CD14-positive monocyte (primary cell): ENCODE measurements around the gene LRP1. TPM values are rescaled to one million over a fixed set of nuclear protein-coding genes. Genes with fewer than 3 reads are reported as not detected.

ENCODE experiments used
- DNase-seq, 3 donors: peaks; one replicate each; pipeline ENCODE4 v3.0.0-alpha.2; 2011 to 2022
- H2AFZ ChIP-seq: 2 replicates; pipeline ENCODE4 v1.6.0; 2012; ENCODE audit warnings: mild to moderate bottlenecking, low read depth, low read length, inconsistent platforms; ENCODE audit not compliant: insufficient read depth, poor library complexity, severe bottlenecking
- H3K27ac ChIP-seq, 2 donors: 1 replicate in 1 of 2; 2 replicates in 1 of 2; pipeline ENCODE4 v1.5.1; 2012 to 2013; ENCODE audit warnings: low read length in 2 of 2, control low read depth in 1 of 2, inconsistent platforms in 1 of 2, low read depth in 1 of 2, mild to moderate bottlenecking in 1 of 2
- H3K27me3 ChIP-seq, 2 donors: one replicate each; pipeline versions ENCODE4 v1.6.0 to v1.6.1; 2011 to 2013; ENCODE audit warnings: low read length in 2 of 2; ENCODE audit not compliant: control insufficient read depth in 2 of 2, insufficient read depth in 2 of 2
- H3K36me3 ChIP-seq, 2 donors: replicated peaks in 1 of 2; 1 replicate in 1 of 2; 2 replicates in 1 of 2; pipeline versions ENCODE4 v1.5.1 to v1.6.1; 2012 to 2013; ENCODE audit warnings: low read length in 2 of 2, control low read depth in 1 of 2, inconsistent platforms in 1 of 2, mild to moderate bottlenecking in 1 of 2; ENCODE audit not compliant: insufficient read depth in 2 of 2, control insufficient read depth in 1 of 2
- H3K4me1 ChIP-seq, 2 donors: 1 replicate in 1 of 2; 2 replicates in 1 of 2; pipeline versions ENCODE4 v1.5.1 to v1.6.1; 2012 to 2013; ENCODE audit warnings: low read length in 2 of 2, control low read depth in 1 of 2, inconsistent platforms in 1 of 2, mild to moderate bottlenecking in 1 of 2, moderate library complexity in 1 of 2; ENCODE audit not compliant: insufficient read depth in 2 of 2, control insufficient read depth in 1 of 2
- H3K4me2 ChIP-seq: replicated peaks from 2 replicates; pipeline ENCODE3; 2012; ENCODE audit warnings: low read length, moderate library complexity, mild to moderate bottlenecking; ENCODE audit not compliant: poor library complexity, severe bottlenecking; ENCODE audit errors: extremely low read depth
- H3K4me3 ChIP-seq, 3 experiments: fragments of 200-600 bp in 1 of 3; sonication (generic) in 1 of 3; replicated peaks in 1 of 3; 1 replicate in 2 of 3; 2 replicates in 1 of 3; pipeline ENCODE4 v1.5.1; 2011 to 2013; ENCODE audit warnings: low read length in 3 of 3, mild to moderate bottlenecking in 3 of 3, control low read depth in 2 of 3, low read depth in 2 of 3, inconsistent platforms in 1 of 3, moderate library complexity in 1 of 3
- H3K79me2 ChIP-seq: 2 replicates; pipeline ENCODE4 v1.6.0; 2012; ENCODE audit warnings: mild to moderate bottlenecking, control low read depth, inconsistent platforms, low read length, moderate library complexity; ENCODE audit not compliant: insufficient read depth
- H3K9ac ChIP-seq: 2 replicates; pipeline ENCODE4 v1.6.0; 2017; ENCODE audit warnings: low read length, mild to moderate bottlenecking; ENCODE audit not compliant: insufficient read depth, poor library complexity, severe bottlenecking
- H3K9me3 ChIP-seq, 2 donors: replicated peaks in 1 of 2; 1 replicate in 1 of 2; 2 replicates in 1 of 2; pipeline versions ENCODE4 v1.5.1 to v1.6.1; 2012 to 2013; ENCODE audit warnings: low read length in 2 of 2, control low read depth in 1 of 2; ENCODE audit not compliant: control insufficient read depth in 1 of 2, insufficient read depth in 1 of 2
- H4K20me1 ChIP-seq: 2 replicates; pipeline ENCODE4 v1.6.0; 2012; ENCODE audit warnings: mild to moderate bottlenecking, low read length, control low read depth, moderate library complexity; ENCODE audit not compliant: insufficient read depth
- H3K27ac Mint-ChIP-seq, 7 donors: one replicate each; pipeline ENCODE4 v1.8.0; 2020; ENCODE audit warnings: mild to moderate bottlenecking in 7 of 7, mixed read lengths in 7 of 7, moderate library complexity in 6 of 7, inconsistent platforms in 2 of 7
- H3K27me3 Mint-ChIP-seq, 3 donors: one replicate each; pipeline ENCODE4 v1.8.0; 2021 to 2022; ENCODE audit warnings: low read depth in 3 of 3, mild to moderate bottlenecking in 3 of 3, mixed read lengths in 3 of 3, moderate library complexity in 3 of 3, inconsistent platforms in 1 of 3
- H3K36me3 Mint-ChIP-seq, 2 donors: one replicate each; pipeline ENCODE4 v1.8.0; 2020; ENCODE audit warnings: mixed read lengths in 2 of 2, inconsistent platforms in 1 of 2, mild to moderate bottlenecking in 1 of 2
- H3K4me1 Mint-ChIP-seq: one replicate; pipeline ENCODE4 v1.8.0; 2020; ENCODE audit warnings: mild to moderate bottlenecking, mixed read lengths
- H3K4me3 Mint-ChIP-seq, 2 donors: one replicate each; pipeline ENCODE4 v1.8.0; 2020; ENCODE audit warnings: mild to moderate bottlenecking in 2 of 2, mixed read lengths in 2 of 2, moderate library complexity in 1 of 2
- H3K9me3 Mint-ChIP-seq, 7 donors: one replicate each; pipeline ENCODE4 v1.8.0; 2020 to 2022; ENCODE audit warnings: mixed read lengths in 7 of 7, mild to moderate bottlenecking in 6 of 7, moderate library complexity in 6 of 7, inconsistent platforms in 2 of 7
- WGBS: methylation state at CpG from one replicate; pipeline ENCODE4 v1.1.5; 2013; ENCODE audit warnings: missing lambda C conversion rate; ENCODE audit not compliant: insufficient coverage; 5-methylcytosine and 5-hydroxymethylcytosine counted together
- intact Hi-C, 2 donors: fragments of 100-400 bp; cut with micrococcal nuclease; formaldehyde crosslinking; loops; one replicate each; pipeline versions ENCODE4 v1.15.0 to v1.15.1; 2023
- polyA plus RNA-seq, 3 donors: library from polyadenylated mRNA; depleted of rRNA in 1 of 3; unstranded in 2 of 3; stranded (reverse) in 1 of 3; fragments of 300-500 nt in 2 of 3; fragments of >200 nt in 1 of 3; fragmentation: Illumina TruSeq in 2 of 3; gene quantifications; 1 replicate in 2 of 3; 2 replicates in 1 of 3; pipeline ENCODE4 v1.2.3, GENCODE V29; 2012 to 2021
- TF ChIP-seq, protein P1 (sequence below): fragments of 200-600 bp; IDR thresholded peaks from one replicate; pipeline ENCODE4 v1.8.0; 2022; ENCODE audit warnings: antibody characterized with exemption, mild to moderate bottlenecking

Gene LRP1
- polyA plus RNA-seq, 3 donors: 5.5 to 246 (median 10.5) TPM

DNA sequence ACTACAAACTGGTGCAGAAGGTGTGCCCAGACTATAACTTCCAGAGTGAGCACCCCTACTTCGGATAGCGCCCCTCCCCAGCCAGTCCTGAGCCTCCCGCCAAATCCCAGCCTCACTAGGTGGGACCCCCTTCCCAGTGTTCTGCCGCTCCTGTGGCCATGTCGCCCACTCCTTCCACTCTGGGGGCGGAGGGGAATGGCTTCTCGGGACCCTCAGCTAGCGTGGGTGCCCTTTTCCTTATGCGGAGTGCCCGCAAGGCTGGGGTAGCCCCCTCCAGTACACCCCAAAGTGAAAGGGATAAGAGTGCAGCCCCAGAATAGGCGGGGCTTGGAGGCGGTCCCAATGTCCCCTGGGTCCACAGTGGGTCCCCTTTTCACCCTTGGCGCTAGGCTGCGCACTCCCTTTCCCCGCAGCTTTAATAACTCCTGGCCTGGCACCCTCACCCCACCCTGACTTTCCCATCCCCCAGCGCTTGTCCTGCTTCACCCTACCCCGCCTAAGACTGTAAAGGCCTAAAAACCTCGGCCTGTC, 97.5 kb downstream of the LRP1 start:
- intact Hi-C loops: loop anchor here in 1 of 2 donors (2.0 kb wide), 1 partner anchor 13 kb away; no protein-coding TSS in a partner anchor
- H3K4me2 ChIP-seq: peak overlapping the region; percentile 67

DNA sequence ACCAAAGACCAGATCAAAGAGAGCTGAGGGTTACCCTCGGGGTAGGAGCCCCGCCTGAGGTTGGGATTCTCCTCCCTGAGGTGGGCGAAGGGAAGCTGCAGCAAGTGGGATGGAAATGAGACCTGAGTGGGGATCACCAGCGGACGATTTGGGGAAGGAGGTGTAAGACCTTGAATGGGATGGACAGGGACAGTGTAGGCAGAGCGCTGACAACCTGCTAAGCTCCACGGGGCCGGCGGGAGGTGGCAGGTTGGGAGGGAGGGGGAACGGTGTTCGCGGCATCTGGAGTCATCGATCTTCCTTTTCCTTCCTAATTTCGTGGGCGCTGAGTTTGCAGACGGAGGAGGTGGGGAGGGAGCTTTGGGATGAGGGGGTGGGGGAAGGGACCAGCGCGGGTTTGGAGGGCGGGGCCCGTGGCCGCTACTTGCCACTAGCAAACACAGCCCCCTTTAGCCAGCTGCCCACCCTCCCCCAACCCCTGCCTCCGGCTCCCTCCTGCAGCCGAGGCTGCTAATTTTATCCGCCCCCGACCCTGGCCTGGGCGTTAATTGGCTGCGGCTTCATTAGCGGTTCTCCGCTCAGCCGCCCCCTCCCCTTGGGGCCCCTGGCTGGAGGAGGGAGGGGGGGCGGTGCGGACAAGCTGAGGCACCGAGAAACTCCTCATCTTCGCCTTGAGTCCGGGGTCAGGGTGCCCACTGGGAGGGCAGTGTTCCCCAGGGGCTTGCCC, 98.5 kb downstream of the LRP1 start:
- Histone ChIP-seq H3K4me3 (peak overlapping the region in 1 of 3 experiments; percentile 14), H3K27ac (no peak overlapping the region), H3K4me1 (peaks cover 41 to 53% of the 10 kb centered on the region in 2 donors), H3K9ac (no peak overlapping the region), H3K79me2 (peaks cover 22% of the 10 kb centered on the region), H3K4me2 (peak overlapping the region; percentile 30), H4K20me1 (peaks cover 13% of the 10 kb centered on the region), H3K9me3 (peaks cover 0 to 30% of the 10 kb centered on the region in 2 donors), H2AFZ (no peak overlapping the region), H3K27me3 (peaks cover 55 to 62% of the 10 kb centered on the region in 2 donors), H3K36me3 (peaks cover 5 to 8% of the 10 kb centered on the region in 2 donors)
- peaks cover 14 to 30% of the 10 kb centered on the region in 2 donors for H3K36me3 Mint-ChIP-seq
- TF ChIP-seq, protein P1, sequence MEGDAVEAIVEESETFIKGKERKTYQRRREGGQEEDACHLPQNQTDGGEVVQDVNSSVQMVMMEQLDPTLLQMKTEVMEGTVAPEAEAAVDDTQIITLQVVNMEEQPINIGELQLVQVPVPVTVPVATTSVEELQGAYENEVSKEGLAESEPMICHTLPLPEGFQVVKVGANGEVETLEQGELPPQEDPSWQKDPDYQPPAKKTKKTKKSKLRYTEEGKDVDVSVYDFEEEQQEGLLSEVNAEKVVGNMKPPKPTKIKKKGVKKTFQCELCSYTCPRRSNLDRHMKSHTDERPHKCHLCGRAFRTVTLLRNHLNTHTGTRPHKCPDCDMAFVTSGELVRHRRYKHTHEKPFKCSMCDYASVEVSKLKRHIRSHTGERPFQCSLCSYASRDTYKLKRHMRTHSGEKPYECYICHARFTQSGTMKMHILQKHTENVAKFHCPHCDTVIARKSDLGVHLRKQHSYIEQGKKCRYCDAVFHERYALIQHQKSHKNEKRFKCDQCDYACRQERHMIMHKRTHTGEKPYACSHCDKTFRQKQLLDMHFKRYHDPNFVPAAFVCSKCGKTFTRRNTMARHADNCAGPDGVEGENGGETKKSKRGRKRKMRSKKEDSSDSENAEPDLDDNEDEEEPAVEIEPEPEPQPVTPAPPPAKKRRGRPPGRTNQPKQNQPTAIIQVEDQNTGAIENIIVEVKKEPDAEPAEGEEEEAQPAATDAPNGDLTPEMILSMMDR: no peak
- H3K4me1 Mint-ChIP-seq: peaks cover 60% of the 10 kb centered on the region
- peaks cover 0 to 30% (median 13%) of the 10 kb centered on the region in 7 donors for H3K9me3 Mint-ChIP-seq
- peak overlapping the region; percentile 24 to 89 for H3K4me3 Mint-ChIP-seq
- intact Hi-C loops: no loop called here
- no peak for DNase-seq
- 4% methylated on average over 21 of the region's 35 CpGs for WGBS
- H3K27me3 Mint-ChIP-seq: peaks cover 59 to 72% (median 71%) of the 10 kb centered on the region in 3 donors
- peak overlapping the region in 2 of 7 donors; percentile 30 to 38 for H3K27ac Mint-ChIP-seq

More for the DNA sequence above, 97.5 kb downstream of the LRP1 start:
- Mint-ChIP-seq H3K9me3 (peaks cover 0 to 36% (median 14%) of the 10 kb centered on the region in 7 donors), H3K27me3 (peaks cover 69 to 83% (median 80%) of the 10 kb centered on the region in 3 donors), H3K27ac (no peak overlapping the region), H3K4me3 (peak overlapping the region in 1 of 2 donors; percentile 89), H3K36me3 (peaks cover 6 to 29% of the 10 kb centered on the region in 2 donors), H3K4me1 (peaks cover 58% of the 10 kb centered on the region)
- peak overlapping the region in 1 of 3 experiments; percentile 52 for H3K4me3 ChIP-seq
- H3K9me3 ChIP-seq: peaks cover 0 to 38% of the 10 kb centered on the region in 2 donors
- peaks cover 6% of the 10 kb centered on the region for H4K20me1 ChIP-seq
- H3K27me3 ChIP-seq: peaks cover 65 to 72% of the 10 kb centered on the region in 2 donors
- TF ChIP-seq, protein P1: no peak
- WGBS: 14% methylated on average over 15 of the region's 18 CpGs
- DNase-seq: no peak
- H3K9ac ChIP-seq: no peak overlapping the region
- peaks cover 39 to 49% of the 10 kb centered on the region in 2 donors for H3K4me1 ChIP-seq
- H3K27ac ChIP-seq: no peak overlapping the region
- H3K36me3 ChIP-seq: no peaks in the 10 kb centered on the region
- H3K79me2 ChIP-seq: peaks cover 12% of the 10 kb centered on the region
- no peak overlapping the region for H2AFZ ChIP-seq
